Activated CD4-positive, alpha-beta memory T cell treated with anti-CD3 and anti-CD28 coated beads, Interleukin-2, amount 10 ng/mL, durations not matched to agents 7 days and 5 days (primary cell): Measurements from ENCODE around the gene C3orf18. TPM values are rescaled to one million over a fixed set of nuclear protein-coding genes. Genes with fewer than 3 reads are reported as not detected.

Experiments
- CTCF ChIA-PET: fragments of 350-600 bp; sonication (Branson Sonifier 250); formaldehyde crosslinking; loops from one replicate; lab custom pipeline; 2021; ENCODE audit warnings: antibody characterized with exemption, inconsistent platforms; lab: Charles Lee
- POLR2A ChIA-PET: fragments of 350-600 bp; sonication (Branson Sonifier 250); formaldehyde crosslinking; loops from one replicate; lab custom pipeline; 2021; ENCODE audit warnings: antibody characterized with exemption; lab: Charles Lee
- DNase-seq: peaks from one replicate; pipeline ENCODE4 v3.0.0-alpha.2; 2020
- H3K27ac Mint-ChIP-seq: one replicate; pipeline ENCODE4 v1.8.0; 2021; ENCODE audit warnings: mild to moderate bottlenecking, mixed read lengths
- H3K27me3 Mint-ChIP-seq: one replicate; pipeline ENCODE4 v1.8.0; 2021; ENCODE audit warnings: mixed read lengths
- H3K36me3 Mint-ChIP-seq: one replicate; pipeline ENCODE4 v1.8.0; 2021; ENCODE audit warnings: low read depth, mixed read lengths
- H3K4me1 Mint-ChIP-seq: one replicate; pipeline ENCODE4 v1.8.0; 2021; ENCODE audit warnings: mixed read lengths
- H3K4me3 Mint-ChIP-seq: one replicate; pipeline ENCODE4 v1.8.0; 2021; ENCODE audit warnings: mild to moderate bottlenecking, mixed read lengths
- H3K9me3 Mint-ChIP-seq: one replicate; pipeline ENCODE4 v1.8.0; 2021; ENCODE audit warnings: mixed read lengths
- total RNA-seq, 2 experiments: library from RNA; stranded (reverse); gene quantifications; one replicate each; pipeline ENCODE4 v1.2.3, GENCODE V29; 2021

C3orf18 gene
- total RNA-seq, 2 experiments from 2014 or later, result 14.6 to 17.5 TPM

DNA sequence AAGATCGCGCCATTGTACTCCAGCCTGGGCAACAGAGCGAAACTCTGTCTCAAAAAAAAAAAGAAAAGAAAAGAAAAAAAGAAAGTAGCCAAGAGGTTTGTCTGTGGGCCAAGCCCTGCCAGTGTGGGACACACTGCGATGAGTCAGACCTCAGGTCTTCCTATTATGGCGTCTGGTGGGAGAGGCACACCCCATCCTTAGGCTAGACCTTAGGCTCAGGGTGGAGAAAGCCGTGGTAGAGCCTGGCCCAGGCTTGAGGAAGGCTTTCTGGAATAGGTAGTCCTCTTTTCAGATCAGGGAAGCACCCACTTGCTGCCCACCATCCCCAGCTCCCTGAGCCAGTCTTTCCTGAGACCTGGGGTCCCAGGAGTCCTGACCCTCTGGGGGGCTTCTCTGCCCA, 7.8 kb upstream of the C3orf18 start:
- Mint-ChIP-seq H3K4me1 (peaks cover 70% of the 10 kb centered on the region), H3K27me3 (no peaks in the 10 kb centered on the region), H3K9me3 (no peaks in the 10 kb centered on the region), H3K27ac (peak overlapping the region; percentile 97), H3K4me3 (peak overlapping the region; percentile 98), H3K36me3 (peaks cover 56% of the 10 kb centered on the region)
- ChIA-PET POLR2A (interaction anchor here (1.3 to 37.3 kb wide), 4 partner anchors 8 to 237 kb away, joined by 7 to 4963 read pairs (median 510); partner anchors contain the start of genes CISH, MAPKAPK3 and RASSF1), CTCF (interaction anchor here (1.7 to 18.5 kb wide), 3 partner anchors 8 to 35 kb away, joined by 4 to 854 read pairs (median 331); partner anchors contain the start of genes CISH and MAPKAPK3)
- DNase-seq, result no peak

DNA sequence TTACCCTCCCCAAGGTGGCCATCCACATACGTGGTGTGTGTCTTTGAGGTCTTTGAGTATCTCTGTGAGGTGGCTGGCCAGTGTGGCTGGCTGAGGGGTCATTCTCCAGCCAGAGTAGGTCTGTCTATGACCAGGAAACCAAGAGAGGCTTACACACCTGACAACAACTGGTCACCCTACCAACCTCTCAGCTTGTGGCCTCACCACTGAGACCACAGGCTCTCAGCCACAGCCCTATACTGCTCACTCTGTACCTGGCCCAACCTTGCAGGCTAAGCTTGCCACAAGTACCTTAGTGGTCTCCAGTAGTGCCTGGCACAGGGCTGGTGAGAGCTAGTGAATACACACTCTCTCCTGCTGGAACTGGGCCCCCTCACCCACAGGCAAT, 6.9 kb upstream of the C3orf18 start:
- H3K9me3 Mint-ChIP-seq, result no peaks in the 10 kb centered on the region
- CTCF ChIA-PET, result interaction anchor here (0.6 to 18.5 kb wide), 5 partner anchors 9 to 58 kb away, joined by 3 to 854 read pairs (median 6); partner anchors contain the start of genes CISH and MAPKAPK3
- peaks cover 53% of the 10 kb centered on the region for H3K36me3 Mint-ChIP-seq
- H3K27me3 Mint-ChIP-seq, result no peaks in the 10 kb centered on the region
- H3K4me3 Mint-ChIP-seq, result peak overlapping the region; percentile 98
- DNase-seq, result peak; percentile 72
- H3K27ac Mint-ChIP-seq, result peak overlapping the region; percentile 97
- peaks cover 71% of the 10 kb centered on the region for H3K4me1 Mint-ChIP-seq
- POLR2A ChIA-PET, result interaction anchor here (1.3 to 37.3 kb wide), 6 partner anchors 9 to 810 kb away, joined by 4 to 4963 read pairs (median 96); partner anchors contain the start of genes CISH, MANF, MAPKAPK3 and RASSF1

- peak; percentile 95 for DNase-seq
- peaks cover 69% of the 10 kb centered on the region for H3K4me1 Mint-ChIP-seq
Measured at GRCh38 chr3:50573566-50574443, 6.3 kb upstream of the C3orf18 start.

DNA sequence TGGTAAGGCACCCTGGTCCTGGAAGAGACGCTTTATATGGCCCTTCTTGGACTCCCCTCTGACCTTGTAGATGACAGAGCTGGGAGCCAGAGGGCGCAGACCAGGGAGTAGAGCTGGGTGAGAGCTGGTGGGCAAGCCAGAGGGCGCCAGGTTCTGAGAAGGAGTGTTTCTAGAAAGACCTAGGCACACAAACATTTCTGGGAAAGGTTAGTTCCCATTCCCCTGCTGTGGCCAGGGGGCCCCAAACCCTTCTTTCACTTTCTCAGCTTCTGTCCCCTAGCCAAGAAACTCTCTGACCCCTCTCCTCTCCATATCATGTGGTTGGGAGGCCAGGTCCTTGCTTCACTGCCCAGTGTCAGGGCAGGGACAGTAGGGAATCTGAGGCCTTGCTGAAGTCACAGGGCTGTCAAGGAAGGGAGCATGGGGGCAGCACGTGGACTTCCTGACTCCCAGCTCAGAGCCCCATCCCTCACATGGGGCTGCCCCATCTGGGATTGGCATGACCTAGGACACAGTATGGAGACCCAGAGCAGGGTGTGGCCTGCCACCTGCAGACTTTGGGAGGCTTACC, 5.3 kb upstream of the C3orf18 start:
- Mint-ChIP-seq H3K27me3 (no peaks in the 10 kb centered on the region), H3K27ac (peak overlapping the region; percentile 97), H3K4me1 (peaks cover 75% of the 10 kb centered on the region), H3K4me3 (peak overlapping the region; percentile 98), H3K9me3 (no peaks in the 10 kb centered on the region), H3K36me3 (peaks cover 42% of the 10 kb centered on the region)
- CTCF ChIA-PET, result interaction anchor here (0.6 to 18.5 kb wide), 14 partner anchors 8 to 817 kb away, joined by 3 to 854 read pairs (median 4); partner anchors contain the start of genes CISH, MANF, MAPKAPK3 and RASSF1
- DNase-seq, result peak; percentile 69
- POLR2A ChIA-PET, result interaction anchor here (0.5 to 37.3 kb wide), 14 partner anchors 9 to 1097 kb away, joined by 3 to 4963 read pairs (median 6); partner anchors contain the start of genes CISH, MANF, MAPKAPK3 and RASSF1

More at GRCh38 chr3:50573566-50574443, 6.3 kb upstream of the C3orf18 start:
- H3K27ac Mint-ChIP-seq, result peak overlapping the region; percentile 97
- peaks cover 48% of the 10 kb centered on the region for H3K36me3 Mint-ChIP-seq
- H3K9me3 Mint-ChIP-seq, result no peaks in the 10 kb centered on the region
- POLR2A ChIA-PET, result interaction anchor here (0.5 to 37.3 kb wide), 13 partner anchors 10 to 1096 kb away, joined by 3 to 4963 read pairs (median 6); partner anchors contain the start of genes CISH, MANF, MAPKAPK3 and RASSF1
- no peaks in the 10 kb centered on the region for H3K27me3 Mint-ChIP-seq
- peak overlapping the region; percentile 98 for H3K4me3 Mint-ChIP-seq
- CTCF ChIA-PET, result interaction anchor here (1.1 to 18.5 kb wide), 6 partner anchors 16 to 816 kb away, joined by 3 to 854 read pairs (median 10); partner anchors contain the start of genes CISH, MANF and MAPKAPK3

DNA sequence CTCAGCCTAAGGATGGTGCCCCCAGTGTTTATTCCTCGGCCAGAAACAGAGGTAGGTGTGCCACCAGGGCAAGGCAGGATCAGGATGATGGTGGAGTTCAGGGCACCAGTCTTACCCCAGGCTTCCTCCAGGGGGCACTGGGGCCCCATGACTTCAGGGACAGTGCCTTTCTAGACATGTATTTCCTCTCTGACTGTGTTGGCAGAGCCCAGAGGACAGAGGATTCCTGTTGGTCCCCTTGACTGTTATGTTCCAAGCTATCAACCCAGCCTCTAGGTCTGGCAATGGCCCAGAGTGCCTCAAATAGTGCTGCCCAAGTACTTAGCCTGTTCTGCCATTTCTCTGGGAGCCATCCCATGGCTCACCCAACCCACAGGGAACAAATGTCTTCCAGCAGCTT, 4.6 kb upstream of the C3orf18 start:
- peaks cover 35% of the 10 kb centered on the region for H3K36me3 Mint-ChIP-seq
- no peaks in the 10 kb centered on the region for H3K27me3 Mint-ChIP-seq
- H3K4me1 Mint-ChIP-seq, result peaks cover 75% of the 10 kb centered on the region
- DNase-seq, result peak; percentile 89
- peak overlapping the region; percentile 97 for H3K27ac Mint-ChIP-seq
- ChIA-PET POLR2A (interaction anchor here (0.7 to 37.3 kb wide), 12 partner anchors 10 to 817 kb away, joined by 3 to 4963 read pairs (median 14); partner anchors contain the start of genes CISH, MANF, MAPKAPK3 and RASSF1), CTCF (interaction anchor here (0.8 to 18.5 kb wide), 12 partner anchors 9 to 813 kb away, joined by 3 to 854 read pairs (median 5); partner anchors contain the start of genes CISH, MANF, MAPKAPK3 and RASSF1)
- no peaks in the 10 kb centered on the region for H3K9me3 Mint-ChIP-seq
- peak overlapping the region; percentile 98 for H3K4me3 Mint-ChIP-seq

DNA sequence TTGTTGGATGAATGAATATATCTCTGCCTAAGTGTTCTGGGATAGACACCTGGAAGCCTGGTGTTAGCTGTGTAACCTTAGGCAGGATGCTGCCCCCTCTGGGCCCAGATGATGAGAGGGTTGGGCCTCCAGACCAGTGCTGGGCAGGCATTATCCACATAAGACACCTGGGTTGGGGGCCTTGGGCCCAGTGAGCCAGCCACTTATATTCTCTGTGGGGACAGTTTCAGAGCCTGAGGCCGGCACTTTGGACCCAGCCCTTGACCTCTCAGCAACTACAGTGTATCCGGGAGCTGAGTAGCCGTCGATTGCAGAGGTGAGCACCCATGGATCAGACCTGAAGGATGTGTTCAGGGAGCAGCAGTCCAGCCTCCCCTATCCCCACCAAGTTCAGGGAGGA, 3.9 kb upstream of the C3orf18 start:
- no peaks in the 10 kb centered on the region for H3K9me3 Mint-ChIP-seq
- peak overlapping the region; percentile 98 for H3K4me3 Mint-ChIP-seq
- no peaks in the 10 kb centered on the region for H3K27me3 Mint-ChIP-seq
- ChIA-PET CTCF (interaction anchor here (0.9 to 18.5 kb wide), 5 partner anchors 19 to 81 kb away, joined by 3 to 854 read pairs (median 23); partner anchors contain the start of genes CISH and MAPKAPK3), POLR2A (interaction anchor here (0.6 to 37.3 kb wide), 10 partner anchors 7 to 813 kb away, joined by 3 to 4963 read pairs (median 25); partner anchors contain the start of genes CISH, CYB561D2, MANF and MAPKAPK3)
- peaks cover 31% of the 10 kb centered on the region for H3K36me3 Mint-ChIP-seq
- DNase-seq, result no peak
- H3K27ac Mint-ChIP-seq, result peak overlapping the region; percentile 97
- H3K4me1 Mint-ChIP-seq, result peaks cover 80% of the 10 kb centered on the region

- Mint-ChIP-seq H3K36me3 (peaks cover 26% of the 10 kb centered on the region), H3K4me1 (peaks cover 78% of the 10 kb centered on the region)
Measured at GRCh38 chr3:50570508-50571279, 3.1 kb upstream of the C3orf18 start.

DNA sequence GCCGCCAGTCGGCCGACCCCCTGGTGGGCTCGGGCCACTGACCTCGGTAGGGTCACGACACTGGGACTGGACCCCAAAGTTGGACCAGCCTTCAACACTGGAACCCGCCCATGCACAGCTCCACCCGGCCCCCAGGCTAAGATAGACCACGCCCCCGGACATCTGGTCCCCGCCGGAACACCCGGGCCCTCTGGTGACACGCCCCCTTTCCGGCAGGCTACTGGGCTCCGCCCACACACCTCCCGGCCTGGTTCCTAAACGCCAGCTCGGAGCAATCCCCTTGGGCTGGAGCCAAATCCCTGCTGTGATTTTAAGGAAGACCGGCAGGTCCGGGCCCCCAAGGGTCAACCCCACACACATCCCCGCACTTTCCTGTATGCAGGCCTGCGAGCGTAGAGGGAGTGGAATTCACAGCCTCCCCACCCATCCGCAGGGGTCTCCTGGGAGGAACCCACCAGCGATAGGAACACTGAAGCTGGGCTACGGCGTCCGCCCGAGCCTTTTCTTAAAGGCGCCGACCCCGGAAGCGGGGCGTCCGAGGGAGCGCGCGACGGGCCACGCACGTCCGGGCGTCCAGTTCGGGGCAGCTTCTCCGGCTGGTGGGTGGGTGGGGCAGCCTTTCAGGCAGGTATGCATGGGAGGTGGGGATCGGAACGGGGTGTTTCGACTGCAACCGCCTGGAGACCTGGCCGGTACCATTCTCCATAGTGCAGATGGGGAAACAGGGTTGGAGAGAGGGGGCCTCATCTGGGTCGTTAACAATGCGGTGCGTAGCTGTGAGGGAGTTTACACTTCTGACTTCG, 1.6 kb upstream of the C3orf18 start, which contains the start of gene HEMK1:
HEMK1 (plus strand) TSS at position 576 of the 803 bp plus-strand sequence. CDS start 1,583 bp downstream, outside the sequence.
- peak within 1 kb of the TSS; percentile 97 for H3K27ac Mint-ChIP-seq

More at GRCh38 chr3:50570508-50571279, 3.1 kb upstream of the C3orf18 start:
- no peaks in the 10 kb centered on the region for H3K9me3 Mint-ChIP-seq
- ChIA-PET POLR2A (interaction anchor here (1.2 to 37.3 kb wide), 14 partner anchors 8 to 821 kb away, joined by 3 to 4963 read pairs (median 18); partner anchors contain the start of genes CISH, CYB561D2, MANF and MAPKAPK3), CTCF (interaction anchor here (0.9 to 18.5 kb wide), 7 partner anchors 20 to 231 kb away, joined by 3 to 854 read pairs (median 12); partner anchors contain the start of genes CISH and MAPKAPK3)
- DNase-seq, result no peak
- no peaks in the 10 kb centered on the region for H3K27me3 Mint-ChIP-seq
- peak overlapping the region; percentile 98 for H3K4me3 Mint-ChIP-seq
- peak overlapping the region; percentile 97 for H3K27ac Mint-ChIP-seq

GRCh38 chr3:50567011-50567385, 549 bp downstream of the C3orf18 start:
- no peaks in the 10 kb centered on the region for H3K27me3 Mint-ChIP-seq
- no peak for DNase-seq
- peaks cover 19% of the 10 kb centered on the region for H3K36me3 Mint-ChIP-seq
- H3K4me1 Mint-ChIP-seq, result peaks cover 56% of the 10 kb centered on the region
- peak overlapping the region; percentile 66 for H3K4me3 Mint-ChIP-seq
- ChIA-PET POLR2A (interaction anchor here (0.8 to 37.3 kb wide), 7 partner anchors 10 to 229 kb away, joined by 3 to 4963 read pairs (median 5); partner anchors contain the start of genes CISH, MAPKAPK3 and RASSF1), CTCF (interaction anchor here (0.9 to 18.5 kb wide), 7 partner anchors 16 to 86 kb away, joined by 3 to 854 read pairs (median 5); partner anchors contain the start of genes CISH and MAPKAPK3)
- no peaks in the 10 kb centered on the region for H3K9me3 Mint-ChIP-seq
- no peak overlapping the region for H3K27ac Mint-ChIP-seq

More for the DNA sequence above, 1.6 kb upstream of the C3orf18 start, which contains the start of gene HEMK1:
- H3K27me3 Mint-ChIP-seq, result no peaks in the 10 kb centered on the region
- peak within 1 kb of the TSS; percentile 98 for H3K4me3 Mint-ChIP-seq
- H3K4me1 Mint-ChIP-seq, result peaks cover 68% of the 10 kb centered on the region
- ChIA-PET POLR2A (interaction anchor here (0.7 to 37.3 kb wide), 27 partner anchors 8 to 1103 kb away, joined by 3 to 4963 read pairs (median 4); partner anchors contain the start of genes CISH, CYB561D2, DCAF1 and MANF), CTCF (interaction anchor here (0.5 to 18.5 kb wide), 8 partner anchors 18 to 1015 kb away, joined by 3 to 854 read pairs (median 4); partner anchors contain the start of genes CISH, MAPKAPK3 and ZMYND10)
- H3K9me3 Mint-ChIP-seq, result no peaks in the 10 kb centered on the region
- DNase-seq, result peak; percentile 95
- peaks cover 24% of the 10 kb centered on the region for H3K36me3 Mint-ChIP-seq

DNA sequence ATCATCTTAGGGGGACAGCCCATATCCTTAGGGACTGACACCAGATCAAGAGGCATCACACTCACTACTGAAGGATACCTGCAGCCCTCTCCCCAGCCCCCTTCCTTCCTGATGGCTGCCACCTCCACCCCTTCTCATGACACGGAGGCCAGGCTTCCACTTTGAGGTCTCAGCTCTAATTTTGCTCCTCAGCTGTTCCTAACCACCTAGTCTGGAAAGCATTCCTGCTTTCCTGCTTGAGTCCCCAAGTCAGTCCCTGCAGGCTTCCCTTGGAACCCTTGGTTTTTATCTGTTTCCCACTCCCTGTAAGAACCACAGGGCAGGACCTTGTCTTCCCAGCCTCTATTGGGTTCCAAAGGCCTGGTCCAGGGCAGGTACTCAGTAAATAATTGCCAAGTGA, 3.2 kb downstream of the C3orf18 start:
- no peaks in the 10 kb centered on the region for H3K9me3 Mint-ChIP-seq
- H3K27me3 Mint-ChIP-seq, result no peaks in the 10 kb centered on the region
- no peak for DNase-seq
- H3K36me3 Mint-ChIP-seq, result peaks cover 3% of the 10 kb centered on the region
- no peak overlapping the region for H3K27ac Mint-ChIP-seq
- peaks cover 36% of the 10 kb centered on the region for H3K4me1 Mint-ChIP-seq
- POLR2A ChIA-PET, result interaction anchor here (1.5 to 37.3 kb wide), 2 partner anchors 16 to 49 kb away, joined by 4 to 4963 read pairs; partner anchors contain the start of genes CISH and MAPKAPK3
- H3K4me3 Mint-ChIP-seq, result no peak overlapping the region
- CTCF ChIA-PET, result no interaction called here
